ENCODE data around the gene RAB3D. TPM values are rescaled to one million over a fixed set of nuclear protein-coding genes. Genes with fewer than 3 reads are reported as not detected.
A peak's percentile ranks its signal among the peaks of the same experiment; 100 is the strongest.

RAB3D gene
- total RNA-seq, 1 experiment from 2014 or later = 29.4 TPM

- no CpG with 5 or more reads among the region's 41 CpGs for WGBS (ENCODE audit: extremely low coverage, insufficient read length, low lambda C conversion rate)
- Histone ChIP-seq H3K56ac (ENCODE audit: insufficient read length, low read depth, low read length) (no peak overlapping the region), H3K4me1 (ENCODE audit: insufficient read depth, low read length) (no peaks in the 10 kb centered on the region), H4K20me1 (ENCODE audit: control insufficient read depth, insufficient read depth, insufficient read length) (peaks cover 4% of the 10 kb centered on the region), H4K8ac (replicated peaks; ENCODE audit: insufficient read length, low read depth, low read length) (no peak overlapping the region), H3K27ac (ENCODE audit: insufficient read length, low read depth, low read length) (no peak overlapping the region), H2BK12ac (ENCODE audit: insufficient read length, low read depth, low read length) (no peak overlapping the region), H3K27me3 (ENCODE audit: insufficient read depth, low read length) (no peaks in the 10 kb centered on the region), H2BK120ac (ENCODE audit: low read depth, low read length, poor library complexity, severe bottlenecking) (no peak overlapping the region), H2AFZ (ENCODE audit: low read length) (no peak overlapping the region), H4K5ac (ENCODE audit: insufficient read length, low read depth, low read length) (no peak overlapping the region), H3K23ac (ENCODE audit: insufficient read length, low read depth, low read length) (no peak overlapping the region), H3K4me2 (ENCODE audit: insufficient read depth, insufficient read length, low read length) (peak overlapping the region; percentile 44), H3K79me1 (ENCODE audit: insufficient read depth, low read depth, low read length, poor library complexity, severe bottlenecking) (no peaks in the 10 kb centered on the region), H2BK15ac (ENCODE audit: low read depth, low read length) (no peak overlapping the region), H3T11ph (ENCODE audit: low read length) (no peak overlapping the region), H2BK20ac (ENCODE audit: low read depth, low read length, poor library complexity, severe bottlenecking) (no peak overlapping the region), H3K4ac (ENCODE audit: low read depth, low read length) (no peak overlapping the region), H2AK5ac (ENCODE audit: insufficient read length, low read length) (no peak overlapping the region), H4K91ac (ENCODE audit: insufficient read length, low read depth, low read length) (no peak overlapping the region), H2BK5ac (ENCODE audit: insufficient read length, low read length) (no peak overlapping the region), H3K9me3 (ENCODE audit: control insufficient read depth, low read depth, low read length) (no peaks in the 10 kb centered on the region), H3K79me2 (ENCODE audit: insufficient read depth, low read length) (no peaks in the 10 kb centered on the region), H3K9ac (ENCODE audit: extremely low read depth, insufficient read length, low read length) (peak overlapping the region; percentile 15), H3K23me2 (ENCODE audit: insufficient read length, low read depth, low read length, poor library complexity, severe bottlenecking) (no peaks in the 10 kb centered on the region), H3K14ac (ENCODE audit: insufficient read depth, low read length) (no peak overlapping the region), H3K18ac (ENCODE audit: insufficient read length, low read depth, low read length) (no peak overlapping the region)
- DNase-seq = peak; percentile 98
- Mint-ChIP-seq H3K27me3 (ENCODE audit: low read depth) (no peaks in the 10 kb centered on the region; the same call in 1 of the 2 replicates), H3K27ac (peak overlapping the region; percentile 77 to 90 (median 81); a peak in 3 of 7 replicates), H3K4me3 (peak overlapping the region; percentile 48 to 66), H3K36me3 (ENCODE audit: insufficient read depth in 1 of 3, low read depth in 3 of 3) (no peaks in the 10 kb centered on the region; a peak in 2 of 7 replicates), H3K9me3 (no peaks in the 10 kb centered on the region), H3K4me1 (peaks cover 6 to 16% of the 10 kb centered on the region in 2 experiments)
- peak; percentile 97 for TF ChIP-seq CTCF (conservative IDR thresholded peaks at IDR 0.05)
Observed at GRCh38 chr19:11293433-11294389, 45.7 kb downstream of the RAB3D start.

Measured in H9 (cell line).